ENCODE data around the gene ANKRD12.
"Not testable (repeated sequence)": the region's sequence is repeated elsewhere in the genome, so short reads cannot be mapped to it uniquely, and the experiment has no call there.

Gene ANKRD12

GRCh38 chr18:9136315-9137155, at the start of gene ANKRD12:
ANKRD12 (plus strand) TSS chr18:9136781; CDS start chr18:9182433, 45,652 bp downstream.
- peak; percentile 91 to 97 for DNase-seq

- DNase-seq: no peak
Observed at GRCh38 chr18:9087144-9087543, 49.4 kb upstream of the ANKRD12 start.

GRCh38 chr18:9088252-9088651, 48.3 kb upstream of the ANKRD12 start:
- no peak for DNase-seq

DNA sequence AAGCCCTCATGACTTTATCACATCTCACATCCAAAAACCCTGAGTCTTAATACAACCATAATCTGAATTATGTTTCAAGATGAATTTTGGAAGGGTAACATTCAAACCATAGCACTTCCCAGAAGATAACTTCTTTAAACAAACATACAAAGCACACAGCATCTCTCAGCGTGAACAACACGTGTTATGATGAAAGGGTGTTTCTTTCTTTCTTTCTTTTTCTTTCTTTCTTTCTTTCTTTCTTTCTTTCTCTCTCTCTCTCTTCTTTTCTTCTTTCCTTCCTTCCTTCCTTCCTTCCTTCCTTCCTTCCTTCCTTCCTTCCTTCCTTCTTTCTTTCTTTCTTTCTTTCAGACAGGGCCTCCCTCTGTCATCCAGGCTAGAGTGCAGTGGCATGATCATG, 47.9 kb upstream of the ANKRD12 start:
- not testable (repeated sequence) for DNase-seq

GRCh38 chr18:9090578-9090977, 46.0 kb upstream of the ANKRD12 start:
- DNase-seq: no peak

DNA sequence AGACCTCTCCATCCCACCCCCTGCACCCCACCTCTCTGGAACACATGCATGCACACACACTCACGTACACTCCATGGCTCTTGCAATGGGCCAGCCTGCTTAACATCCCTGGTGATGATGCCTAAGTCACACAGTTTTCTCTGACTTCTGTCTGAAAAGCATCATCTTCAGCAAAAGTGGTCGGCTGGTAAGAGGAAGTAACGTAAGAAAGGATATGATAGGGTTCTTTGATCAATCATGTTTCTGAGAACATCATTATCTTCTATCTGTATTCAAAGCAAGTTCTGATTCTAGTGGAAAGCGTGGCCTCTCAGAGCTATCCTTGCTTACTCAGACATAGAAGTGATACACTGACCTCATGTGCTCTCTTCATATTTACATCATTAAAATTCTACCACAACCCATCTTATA, 45.5 kb upstream of the ANKRD12 start:
- DNase-seq: no peak

DNA sequence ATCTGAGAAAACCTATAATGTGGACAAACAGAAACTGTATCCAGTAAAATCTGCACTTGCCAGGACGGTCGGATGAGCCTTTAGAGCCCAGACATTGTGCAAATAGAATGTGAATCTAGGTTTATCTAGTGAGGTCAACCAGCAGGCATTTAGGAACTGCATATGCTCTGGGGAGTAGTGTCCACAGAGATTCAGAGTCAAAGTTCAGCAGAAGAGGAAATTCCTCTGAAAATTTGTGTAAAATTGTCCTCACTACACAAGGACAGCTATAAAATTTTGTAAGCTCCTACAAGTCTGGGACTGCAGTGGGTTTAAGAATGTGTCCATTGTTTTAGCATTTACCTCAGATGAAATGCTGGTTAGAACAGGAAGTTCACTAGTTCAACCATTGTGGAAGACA, 43.9 kb upstream of the ANKRD12 start:
- no peak for DNase-seq

GRCh38 chr18:9093109-9093508, 43.5 kb upstream of the ANKRD12 start:
- not testable (repeated sequence) for DNase-seq

DNA sequence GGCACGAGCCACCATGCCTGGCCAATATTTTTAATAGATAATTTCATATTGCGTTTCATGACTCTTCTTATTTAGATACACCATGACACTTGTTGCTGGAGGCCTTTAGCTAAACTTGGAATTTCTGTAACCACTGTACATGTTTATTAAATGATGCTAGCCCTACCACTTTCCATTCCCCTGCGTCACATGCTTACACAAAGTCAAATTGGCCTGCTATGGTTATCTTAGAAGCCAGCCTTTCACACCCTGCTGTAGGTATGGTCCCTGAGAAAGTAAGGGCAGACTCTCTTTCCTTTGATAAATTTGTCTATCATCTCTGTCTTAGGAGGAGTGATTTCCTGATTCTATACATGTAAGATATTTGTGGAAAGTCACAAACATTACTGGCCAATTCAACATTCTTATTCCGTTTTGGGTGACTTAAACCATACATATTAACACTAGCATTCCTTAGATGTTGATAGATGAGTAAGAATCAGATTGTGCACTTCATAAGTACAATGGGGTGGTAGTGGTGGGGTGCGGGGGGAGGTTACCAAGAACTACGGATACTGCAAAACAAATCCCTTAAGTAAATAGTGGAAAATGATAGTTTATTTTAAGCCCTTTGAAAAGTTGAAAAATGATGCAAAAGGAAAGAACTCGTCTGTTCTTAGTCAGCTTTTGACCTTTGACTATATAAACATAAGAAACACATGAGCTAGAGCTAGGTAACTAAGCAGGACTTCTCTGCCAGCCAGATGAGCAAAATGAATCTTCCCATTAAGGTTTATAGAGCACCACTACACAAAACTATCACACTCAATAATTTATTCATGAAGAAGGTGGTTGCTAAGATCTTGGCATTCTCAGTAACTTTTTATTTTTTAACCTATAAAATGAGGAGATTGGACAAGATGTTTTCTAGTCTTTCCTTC, 42.0 kb upstream of the ANKRD12 start:
- DNase-seq: no peak

GRCh38 chr18:9095297-9096006, 41.1 kb upstream of the ANKRD12 start:
- no peak for DNase-seq

- DNase-seq: no peak
Observed at GRCh38 chr18:9096007-9096371, 40.6 kb upstream of the ANKRD12 start.

DNA sequence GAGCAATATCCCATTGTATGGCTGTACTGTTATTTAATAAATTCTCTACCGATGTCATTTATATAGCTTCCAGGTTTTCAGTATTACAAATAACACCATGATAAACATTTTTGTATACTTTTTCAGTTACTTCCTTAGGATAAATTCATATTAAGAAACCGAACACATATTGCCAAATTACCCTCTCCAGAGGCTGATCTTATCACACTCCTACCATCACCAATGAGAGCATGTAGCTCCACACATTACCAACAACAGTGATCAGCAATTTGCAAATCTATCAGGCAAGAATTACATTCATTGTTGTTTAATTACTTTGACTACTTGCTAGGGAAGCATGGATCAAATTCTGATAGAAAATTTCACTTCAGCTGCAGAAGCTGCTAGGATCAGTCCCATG, 39.9 kb upstream of the ANKRD12 start:
- no peak for DNase-seq

- DNase-seq: no peak
Observed at GRCh38 chr18:9097349-9097748, 39.2 kb upstream of the ANKRD12 start.

DNA sequence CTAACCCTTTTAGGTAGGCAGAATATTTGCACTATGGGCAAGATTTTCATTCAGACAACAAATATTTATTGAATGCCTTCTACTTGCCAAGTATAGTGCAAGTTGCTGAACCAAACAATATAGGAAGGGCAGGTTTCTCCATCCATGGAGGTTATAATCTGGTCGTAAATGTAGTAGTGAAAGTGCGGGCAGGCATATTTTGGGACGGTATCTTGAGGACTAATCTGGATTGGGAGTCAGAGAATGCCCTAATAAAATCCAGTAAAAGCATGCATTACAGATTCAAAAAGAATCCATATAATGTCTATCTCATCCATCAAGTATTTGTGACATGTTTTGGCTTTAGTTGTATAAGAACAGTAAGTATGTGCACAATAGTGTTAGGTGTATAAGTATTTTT, 35.8 kb upstream of the ANKRD12 start:
- DNase-seq: no peak

- DNase-seq: peak; percentile 24 to 59
Observed at GRCh38 chr18:9101730-9102507, 34.7 kb upstream of the ANKRD12 start.

DNA sequence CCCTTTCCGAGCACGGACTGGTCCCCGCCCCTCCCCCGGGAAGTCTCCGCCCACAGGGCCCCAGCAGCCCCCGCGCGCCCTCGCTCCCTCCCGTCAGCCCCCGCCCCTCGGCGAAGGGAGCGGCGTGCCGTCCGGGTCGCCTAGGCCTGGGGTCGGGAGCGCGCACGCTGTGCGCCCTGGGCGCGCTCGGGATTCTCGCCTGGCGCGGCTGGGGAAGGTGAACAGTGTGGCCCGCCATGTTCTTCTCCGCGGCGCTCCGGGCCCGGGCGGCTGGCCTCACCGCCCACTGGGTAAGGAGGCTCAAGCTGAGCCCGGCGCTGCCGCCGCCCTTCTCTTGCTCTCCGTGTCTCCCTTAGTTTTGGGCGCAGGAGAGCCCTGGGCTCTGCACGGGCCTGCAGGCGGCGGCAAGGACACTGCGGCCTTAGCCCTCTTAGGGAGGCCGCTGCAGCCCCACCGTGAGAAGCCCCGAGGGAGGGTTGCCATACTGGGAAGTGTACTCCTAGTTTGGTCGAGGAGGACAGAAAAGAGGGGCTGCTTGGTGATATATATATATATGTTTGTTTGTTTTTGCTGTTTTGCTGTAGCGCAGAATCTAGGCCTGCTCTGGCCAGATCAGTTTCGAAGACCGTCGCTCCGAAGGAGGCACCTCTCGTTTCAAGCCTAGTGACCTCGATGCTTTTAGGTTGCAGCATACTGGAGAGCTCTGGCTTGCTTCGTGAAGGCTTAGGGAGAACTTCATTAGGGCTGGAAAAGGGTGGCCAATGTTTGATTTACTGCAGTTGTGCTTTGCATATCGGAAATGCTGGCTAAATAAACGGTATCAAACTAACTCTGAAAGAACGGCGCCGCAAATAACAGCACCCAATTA, 33.8 kb upstream of the ANKRD12 start, which contains the start of gene NDUFV2:
Gene NDUFV2 (plus strand): TSS at position 192 of the 868 bp plus-strand sequence. CDS start 45 bp downstream, at position 237.
- peak; percentile 95 to 97 for DNase-seq

- DNase-seq: peak in 1 of 2 experiments; percentile 16
Observed at GRCh38 chr18:9103376-9103873, 33.2 kb upstream of the ANKRD12 start.

- no peak for DNase-seq
Observed at GRCh38 chr18:9104244-9104901, 32.2 kb upstream of the ANKRD12 start.

- no peak for DNase-seq
Observed at GRCh38 chr18:9105420-9105819, 31.2 kb upstream of the ANKRD12 start.

DNA sequence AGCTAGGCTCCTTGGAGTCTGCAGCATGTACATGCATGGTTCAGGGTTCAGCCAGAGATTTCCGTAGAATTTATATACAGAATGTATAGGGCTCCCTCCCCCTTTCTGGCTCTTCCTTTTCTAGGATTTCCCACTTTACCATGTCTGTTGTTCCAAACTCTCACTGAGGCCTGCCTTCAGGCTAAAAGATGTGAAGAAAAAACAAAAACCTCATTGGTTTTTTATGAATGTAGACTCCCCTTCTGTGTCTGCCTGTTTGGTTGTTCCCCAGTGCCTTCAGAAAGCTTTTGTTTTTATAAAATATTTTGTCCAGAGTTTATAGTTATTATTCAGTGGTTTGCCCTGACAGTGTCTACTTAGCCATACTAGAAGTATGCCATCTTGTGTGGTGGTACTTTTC, 30.5 kb upstream of the ANKRD12 start:
- no peak for DNase-seq
